ENCODE measurements around the gene SDK1. TPM values are rescaled to one million over a fixed set of nuclear protein-coding genes. Genes with fewer than 3 reads are reported as not detected.

The SDK1 gene
- polyA plus RNA-seq, 2 donors: 0.33 to 0.47 TPM

GRCh38 chr7:4185136-4185535, 884.1 kb downstream of the SDK1 start:
- Histone ChIP-seq H3K27me3 (ENCODE audit: control insufficient read depth in 1 of 2, insufficient read depth in 2 of 2, low read length in 2 of 2) (no peaks in the 10 kb centered on the region), H3K36me3 (ENCODE audit: control insufficient read depth in 2 of 2, insufficient read depth in 2 of 2, low read length in 1 of 2) (no peaks in the 10 kb centered on the region), H3K4me3 (ENCODE audit: low read depth in 1 of 2, low read length in 2 of 2) (no peak overlapping the region), H3K9me3 (ENCODE audit: control insufficient read depth in 2 of 2, insufficient read depth in 1 of 2, low read depth in 1 of 2, low read length in 1 of 2) (no peaks in the 10 kb centered on the region), H3K27ac (ENCODE audit: low read depth in 2 of 2, low read length in 1 of 2) (no peak overlapping the region), H3K4me1 (ENCODE audit: control insufficient read depth in 2 of 2, insufficient read depth in 2 of 2, low read length in 1 of 2) (peaks cover 2 to 6% of the 10 kb centered on the region in 2 donors)
- 91 to 93% methylated on average over 6 of the region's 6 CpGs for WGBS, 2 donors

GRCh38 chr7:4185721-4186512, 884.9 kb downstream of the SDK1 start:
- 74 to 76% methylated on average over 15 of the region's 15 CpGs for WGBS, 2 donors
- H3K4me1 ChIP-seq (ENCODE audit: control insufficient read depth in 2 of 2, insufficient read depth in 2 of 2, low read length in 1 of 2): peaks cover 2 to 10% of the 10 kb centered on the region in 2 donors
- no peaks in the 10 kb centered on the region for H3K9me3 ChIP-seq (ENCODE audit: control insufficient read depth in 2 of 2, insufficient read depth in 1 of 2, low read depth in 1 of 2, low read length in 1 of 2)
- H3K27ac ChIP-seq (ENCODE audit: low read depth in 2 of 2, low read length in 1 of 2): no peak overlapping the region
- no peaks in the 10 kb centered on the region for H3K27me3 ChIP-seq (ENCODE audit: control insufficient read depth in 1 of 2, insufficient read depth in 2 of 2, low read length in 2 of 2)
- H3K4me3 ChIP-seq (ENCODE audit: low read depth in 1 of 2, low read length in 2 of 2): no peak overlapping the region
- H3K36me3 ChIP-seq (ENCODE audit: control insufficient read depth in 2 of 2, insufficient read depth in 2 of 2, low read length in 1 of 2): no peaks in the 10 kb centered on the region

- Histone ChIP-seq H3K27ac (ENCODE audit: low read depth in 2 of 2, low read length in 1 of 2) (no peak overlapping the region), H3K4me1 (ENCODE audit: control insufficient read depth in 2 of 2, insufficient read depth in 2 of 2, low read length in 1 of 2) (peaks cover 3 to 16% of the 10 kb centered on the region in 2 donors), H3K36me3 (ENCODE audit: control insufficient read depth in 2 of 2, insufficient read depth in 2 of 2, low read length in 1 of 2) (no peaks in the 10 kb centered on the region), H3K27me3 (ENCODE audit: control insufficient read depth in 1 of 2, insufficient read depth in 2 of 2, low read length in 2 of 2) (no peaks in the 10 kb centered on the region), H3K9me3 (ENCODE audit: control insufficient read depth in 2 of 2, insufficient read depth in 1 of 2, low read depth in 1 of 2, low read length in 1 of 2) (no peaks in the 10 kb centered on the region), H3K4me3 (ENCODE audit: low read depth in 1 of 2, low read length in 2 of 2) (no peak overlapping the region)
- 95 to 96% methylated on average over 9 of the region's 9 CpGs for WGBS, 2 donors
These were observed 885.4 kb downstream of the SDK1 start for GRCh38 chr7:4186513-4186780.

- 34 to 52% methylated on average over 3 of the region's 3 CpGs for WGBS, 2 donors
- Histone ChIP-seq H3K27me3 (ENCODE audit: control insufficient read depth in 1 of 2, insufficient read depth in 2 of 2, low read length in 2 of 2) (no peaks in the 10 kb centered on the region), H3K4me1 (ENCODE audit: control insufficient read depth in 2 of 2, insufficient read depth in 2 of 2, low read length in 1 of 2) (peaks cover 8 to 17% of the 10 kb centered on the region in 2 donors), H3K9me3 (ENCODE audit: control insufficient read depth in 2 of 2, insufficient read depth in 1 of 2, low read depth in 1 of 2, low read length in 1 of 2) (no peaks in the 10 kb centered on the region), H3K36me3 (ENCODE audit: control insufficient read depth in 2 of 2, insufficient read depth in 2 of 2, low read length in 1 of 2) (no peaks in the 10 kb centered on the region), H3K4me3 (ENCODE audit: low read depth in 1 of 2, low read length in 2 of 2) (no peak overlapping the region), H3K27ac (ENCODE audit: low read depth in 2 of 2, low read length in 1 of 2) (no peak overlapping the region)
These were observed 887.6 kb downstream of the SDK1 start for GRCh38 chr7:4188651-4189050.

GRCh38 chr7:4189131-4189570, 888.1 kb downstream of the SDK1 start:
- Histone ChIP-seq H3K27me3 (ENCODE audit: control insufficient read depth in 1 of 2, insufficient read depth in 2 of 2, low read length in 2 of 2) (no peaks in the 10 kb centered on the region), H3K27ac (ENCODE audit: low read depth in 2 of 2, low read length in 1 of 2) (peak overlapping the region; percentile 73 to 75), H3K9me3 (ENCODE audit: control insufficient read depth in 2 of 2, insufficient read depth in 1 of 2, low read depth in 1 of 2, low read length in 1 of 2) (no peaks in the 10 kb centered on the region), H3K4me3 (ENCODE audit: low read depth in 1 of 2, low read length in 2 of 2) (no peak overlapping the region), H3K4me1 (ENCODE audit: control insufficient read depth in 2 of 2, insufficient read depth in 2 of 2, low read length in 1 of 2) (peaks cover 8 to 17% of the 10 kb centered on the region in 2 donors), H3K36me3 (ENCODE audit: control insufficient read depth in 2 of 2, insufficient read depth in 2 of 2, low read length in 1 of 2) (no peaks in the 10 kb centered on the region)
- 28 to 29% methylated on average over 14 of the region's 14 CpGs for WGBS, 2 donors

- H3K4me1 ChIP-seq (ENCODE audit: control insufficient read depth in 2 of 2, insufficient read depth in 2 of 2, low read length in 1 of 2): peaks cover 8 to 18% of the 10 kb centered on the region in 2 donors
- WGBS, 2 donors: 74 to 83% methylated on average over 36 to 37 of the region's 37 CpGs
- H3K36me3 ChIP-seq (ENCODE audit: control insufficient read depth in 2 of 2, insufficient read depth in 2 of 2, low read length in 1 of 2): no peaks in the 10 kb centered on the region
- no peak overlapping the region for H3K4me3 ChIP-seq (ENCODE audit: low read depth in 1 of 2, low read length in 2 of 2)
- H3K27me3 ChIP-seq (ENCODE audit: control insufficient read depth in 1 of 2, insufficient read depth in 2 of 2, low read length in 2 of 2): no peaks in the 10 kb centered on the region
- no peak overlapping the region for H3K27ac ChIP-seq (ENCODE audit: low read depth in 2 of 2, low read length in 1 of 2)
- H3K9me3 ChIP-seq (ENCODE audit: control insufficient read depth in 2 of 2, insufficient read depth in 1 of 2, low read depth in 1 of 2, low read length in 1 of 2): no peaks in the 10 kb centered on the region
These were observed 889.2 kb downstream of the SDK1 start for GRCh38 chr7:4190010-4190981.

GRCh38 chr7:4191046-4191445, 890.0 kb downstream of the SDK1 start:
- Histone ChIP-seq H3K9me3 (ENCODE audit: control insufficient read depth in 2 of 2, insufficient read depth in 1 of 2, low read depth in 1 of 2, low read length in 1 of 2) (no peaks in the 10 kb centered on the region), H3K4me1 (ENCODE audit: control insufficient read depth in 2 of 2, insufficient read depth in 2 of 2, low read length in 1 of 2) (peaks cover 8 to 24% of the 10 kb centered on the region in 2 donors), H3K27me3 (ENCODE audit: control insufficient read depth in 1 of 2, insufficient read depth in 2 of 2, low read length in 2 of 2) (no peaks in the 10 kb centered on the region), H3K36me3 (ENCODE audit: control insufficient read depth in 2 of 2, insufficient read depth in 2 of 2, low read length in 1 of 2) (no peaks in the 10 kb centered on the region), H3K4me3 (ENCODE audit: low read depth in 1 of 2, low read length in 2 of 2) (no peak overlapping the region), H3K27ac (ENCODE audit: low read depth in 2 of 2, low read length in 1 of 2) (no peak overlapping the region)
- WGBS, 2 donors: 54 to 73% methylated on average over 19 of the region's 19 CpGs

- H3K4me1 ChIP-seq (ENCODE audit: control insufficient read depth in 2 of 2, insufficient read depth in 2 of 2, low read length in 1 of 2): peaks cover 9 to 28% of the 10 kb centered on the region in 2 donors
- no peak overlapping the region for H3K4me3 ChIP-seq (ENCODE audit: low read depth in 1 of 2, low read length in 2 of 2)
- no peak overlapping the region for H3K27ac ChIP-seq (ENCODE audit: low read depth in 2 of 2, low read length in 1 of 2)
- 73 to 85% methylated on average over 14 of the region's 14 CpGs for whole genome bisulfite sequencing, 2 donors
- no peaks in the 10 kb centered on the region for H3K9me3 ChIP-seq (ENCODE audit: control insufficient read depth in 2 of 2, insufficient read depth in 1 of 2, low read depth in 1 of 2, low read length in 1 of 2)
- no peaks in the 10 kb centered on the region for H3K36me3 ChIP-seq (ENCODE audit: control insufficient read depth in 2 of 2, insufficient read depth in 2 of 2, low read length in 1 of 2)
- H3K27me3 ChIP-seq (ENCODE audit: control insufficient read depth in 1 of 2, insufficient read depth in 2 of 2, low read length in 2 of 2): no peaks in the 10 kb centered on the region
These were observed 890.5 kb downstream of the SDK1 start for GRCh38 chr7:4191525-4191924.

- Histone ChIP-seq H3K36me3 (ENCODE audit: control insufficient read depth in 2 of 2, insufficient read depth in 2 of 2, low read length in 1 of 2) (no peaks in the 10 kb centered on the region), H3K4me3 (ENCODE audit: low read depth in 1 of 2, low read length in 2 of 2) (no peak overlapping the region), H3K9me3 (ENCODE audit: control insufficient read depth in 2 of 2, insufficient read depth in 1 of 2, low read depth in 1 of 2, low read length in 1 of 2) (peaks cover 0 to 2% of the 10 kb centered on the region in 2 donors), H3K27me3 (ENCODE audit: control insufficient read depth in 1 of 2, insufficient read depth in 2 of 2, low read length in 2 of 2) (no peaks in the 10 kb centered on the region), H3K4me1 (ENCODE audit: control insufficient read depth in 2 of 2, insufficient read depth in 2 of 2, low read length in 1 of 2) (peaks cover 10 to 27% of the 10 kb centered on the region in 2 donors), H3K27ac (ENCODE audit: low read depth in 2 of 2, low read length in 1 of 2) (peak overlapping the region in 1 of 2 donors; percentile 1)
- WGBS, 2 donors: 47 to 66% methylated on average over 7 of the region's 7 CpGs
These were observed 894.6 kb downstream of the SDK1 start for GRCh38 chr7:4195660-4196059.

All from esophagus (tissue), 2 donors.